Activated naive CD4-positive, alpha-beta T cell treated with anti-CD3 and anti-CD28 coated beads, Interleukin-2, amount 10 ng/mL, durations not matched to agents 7 days and 5 days (primary cell): Measurements from ENCODE around the gene CHRM5.
"Not testable (repeated sequence)": the region's sequence is repeated elsewhere in the genome, so short reads cannot be mapped to it uniquely, and the experiment has no call there.

Experiments used
- CTCF ChIA-PET: fragments of 350-600 bp; sonication (Branson Sonifier 250); formaldehyde crosslinking; loops from one replicate; lab custom pipeline; 2021; ENCODE audit warnings: antibody characterized with exemption; lab: Charles Lee
- DNase-seq: peaks from one replicate; pipeline ENCODE4 v3.0.0-alpha.2; 2020
- H3K27ac Mint-ChIP-seq: one replicate; pipeline ENCODE4 v1.8.0; 2021; ENCODE audit warnings: mild to moderate bottlenecking, moderate library complexity, mixed read lengths
- H3K27me3 Mint-ChIP-seq: one replicate; pipeline ENCODE4 v1.8.0; 2021; ENCODE audit warnings: mild to moderate bottlenecking, mixed read lengths
- H3K36me3 Mint-ChIP-seq: one replicate; pipeline ENCODE4 v1.8.0; 2021; ENCODE audit warnings: mixed read lengths
- H3K4me1 Mint-ChIP-seq: one replicate; pipeline ENCODE4 v1.8.0; 2021; ENCODE audit warnings: mixed read lengths
- H3K4me3 Mint-ChIP-seq: one replicate; pipeline ENCODE4 v1.8.0; 2021; ENCODE audit warnings: mild to moderate bottlenecking, moderate library complexity, mixed read lengths
- H3K9me3 Mint-ChIP-seq: one replicate; pipeline ENCODE4 v1.8.0; 2021; ENCODE audit warnings: mixed read lengths

CHRM5 gene

GRCh38 chr15:34010921-34011320 lies 42.6 kb downstream of the CHRM5 start:
- H3K9me3 Mint-ChIP-seq: no peaks in the 10 kb centered on the region
- H3K27me3 Mint-ChIP-seq: no peaks in the 10 kb centered on the region
- CTCF ChIA-PET: interaction anchor here (0.6 kb wide), 1 partner anchor 1297 kb away, joined by 3 read pairs; no protein-coding TSS in a partner anchor
- H3K4me1 Mint-ChIP-seq: no peaks in the 10 kb centered on the region
- no peaks in the 10 kb centered on the region for H3K36me3 Mint-ChIP-seq
- no peak overlapping the region for H3K27ac Mint-ChIP-seq
- H3K4me3 Mint-ChIP-seq: no peak overlapping the region
- DNase-seq: no peak

DNA sequence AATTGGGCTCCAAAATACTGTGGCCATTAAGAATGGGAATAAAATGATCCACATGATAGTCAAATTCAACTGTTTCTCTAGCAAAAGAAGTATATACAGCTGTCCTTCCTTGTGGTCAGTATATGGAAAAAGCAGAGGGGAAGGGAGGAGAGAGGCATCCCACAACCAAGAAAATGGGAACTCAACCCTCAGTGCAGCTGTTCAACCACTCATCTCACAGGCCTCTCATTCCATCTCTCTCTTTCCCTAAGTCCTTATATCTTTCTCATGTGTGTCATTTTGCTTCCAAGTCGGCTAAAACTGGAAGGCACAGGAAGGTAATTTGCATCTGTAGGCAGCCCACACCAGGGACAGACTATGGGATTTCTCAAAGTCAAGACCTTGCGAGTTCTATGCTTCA lies 43.2 kb downstream of the CHRM5 start:
- H3K4me1 Mint-ChIP-seq: no peaks in the 10 kb centered on the region
- DNase-seq: no peak
- CTCF ChIA-PET: interaction anchor here (0.6 kb wide), 1 partner anchor 1297 kb away, joined by 3 read pairs; no protein-coding TSS in a partner anchor
- H3K27ac Mint-ChIP-seq: no peak overlapping the region
- H3K4me3 Mint-ChIP-seq: no peak overlapping the region
- no peaks in the 10 kb centered on the region for H3K27me3 Mint-ChIP-seq
- H3K36me3 Mint-ChIP-seq: no peaks in the 10 kb centered on the region
- no peaks in the 10 kb centered on the region for H3K9me3 Mint-ChIP-seq

DNA sequence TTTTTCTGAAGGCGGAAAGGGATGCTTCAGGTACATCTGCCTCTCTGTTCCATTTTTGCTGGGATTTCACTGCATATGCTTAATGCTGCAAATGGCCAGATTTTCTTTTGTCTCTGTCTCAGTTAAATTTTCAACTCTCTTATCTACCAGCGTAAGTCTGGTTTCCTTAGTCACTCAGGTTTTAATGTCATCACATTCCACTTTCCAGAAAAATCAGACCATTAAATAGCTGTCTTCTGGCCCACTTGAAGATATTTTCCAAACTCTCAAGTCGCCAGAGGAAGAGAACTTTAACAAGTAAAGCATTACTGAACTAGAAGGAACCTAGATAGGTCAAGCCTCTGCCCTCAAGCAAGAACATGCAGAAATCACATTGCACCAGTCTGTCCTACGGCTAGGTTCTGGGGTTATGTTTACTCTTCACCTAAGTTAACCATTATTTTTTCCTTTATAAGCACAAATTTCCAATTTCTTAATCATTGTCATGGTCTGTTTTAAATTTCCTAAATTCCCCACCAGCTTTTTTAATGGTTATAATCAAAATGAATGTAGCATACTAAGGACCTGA lies 44.2 kb downstream of the CHRM5 start:
- Mint-ChIP-seq H3K36me3 (no peaks in the 10 kb centered on the region), H3K27me3 (no peaks in the 10 kb centered on the region), H3K4me1 (peaks cover 3% of the 10 kb centered on the region), H3K9me3 (no peaks in the 10 kb centered on the region), H3K4me3 (no peak overlapping the region), H3K27ac (no peak overlapping the region)
- no peak for DNase-seq
- CTCF ChIA-PET: no interaction called here

- peaks cover 3% of the 10 kb centered on the region for H3K9me3 Mint-ChIP-seq
- H3K27ac Mint-ChIP-seq: no peak overlapping the region
- CTCF ChIA-PET: no interaction called here
- no peak overlapping the region for H3K4me3 Mint-ChIP-seq
- peaks cover 12% of the 10 kb centered on the region for H3K4me1 Mint-ChIP-seq
- H3K27me3 Mint-ChIP-seq: no peaks in the 10 kb centered on the region
- peaks cover 6% of the 10 kb centered on the region for H3K36me3 Mint-ChIP-seq
- DNase-seq: no peak
Measured at GRCh38 chr15:34013746-34014145, 45.4 kb downstream of the CHRM5 start.

DNA sequence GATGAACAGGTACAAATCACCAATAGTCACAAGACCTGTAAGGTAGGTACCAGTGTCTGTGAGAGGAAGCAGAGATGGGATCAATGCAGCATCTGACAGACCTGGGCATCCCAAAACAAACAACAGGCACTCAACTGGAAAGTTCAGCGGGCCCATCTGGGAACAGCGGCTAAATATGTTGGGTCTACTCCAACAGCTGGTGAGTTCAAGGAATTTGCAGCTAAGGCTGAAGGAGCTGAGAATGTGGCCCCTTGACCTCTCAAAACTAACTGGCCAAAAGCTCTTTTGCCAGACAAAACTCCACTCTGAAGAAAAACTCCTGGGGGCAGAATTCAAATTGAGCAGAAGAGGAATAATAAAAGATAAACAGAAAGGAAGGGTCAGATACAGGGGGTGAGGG lies 46.3 kb downstream of the CHRM5 start:
- peaks cover 6% of the 10 kb centered on the region for H3K36me3 Mint-ChIP-seq
- DNase-seq: no peak
- CTCF ChIA-PET: no interaction called here
- no peaks in the 10 kb centered on the region for H3K27me3 Mint-ChIP-seq
- no peak overlapping the region for H3K4me3 Mint-ChIP-seq
- no peak overlapping the region for H3K27ac Mint-ChIP-seq
- peaks cover 17% of the 10 kb centered on the region for H3K4me1 Mint-ChIP-seq
- peaks cover 3% of the 10 kb centered on the region for H3K9me3 Mint-ChIP-seq

DNA sequence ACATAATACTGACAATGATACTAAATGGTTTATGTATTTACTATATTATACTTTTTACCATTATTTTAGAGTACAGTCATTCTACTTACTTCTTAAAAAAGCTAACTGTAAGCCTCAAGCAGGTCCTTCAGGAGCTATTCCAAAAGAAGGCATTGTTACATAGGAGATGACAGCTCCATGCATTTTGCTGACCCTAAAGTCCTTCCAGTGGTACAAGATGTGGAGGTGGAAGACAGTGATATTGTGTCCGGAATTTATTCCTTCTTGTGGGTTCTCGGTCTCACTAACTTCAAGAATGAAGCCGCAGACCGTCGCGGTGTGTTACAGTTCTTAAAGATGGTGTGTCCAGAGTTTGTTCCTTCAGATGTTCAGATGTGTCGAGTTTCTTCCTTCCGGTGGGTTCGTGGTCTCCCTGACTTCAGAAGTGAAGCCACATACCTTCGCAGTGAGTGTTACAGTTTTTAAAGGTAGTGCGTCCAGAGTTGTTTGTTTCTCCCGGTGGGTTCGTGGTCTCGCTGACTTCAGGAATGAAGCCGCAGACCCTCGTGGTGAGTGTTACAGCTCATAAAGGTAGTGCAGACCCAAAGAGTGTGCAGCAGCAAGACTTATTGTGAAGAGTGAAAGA lies 49.8 kb downstream of the CHRM5 start:
- peak overlapping the region; percentile 39 for H3K27ac Mint-ChIP-seq
- H3K27me3 Mint-ChIP-seq: no peaks in the 10 kb centered on the region
- H3K36me3 Mint-ChIP-seq: peaks cover 15% of the 10 kb centered on the region
- H3K4me3 Mint-ChIP-seq: peak overlapping the region; percentile 50
- H3K9me3 Mint-ChIP-seq: peaks cover 3% of the 10 kb centered on the region
- DNase-seq: peak; percentile 75
- CTCF ChIA-PET: interaction anchor here (0.8 kb wide), 1 partner anchor 15 kb away, joined by 3 read pairs; no protein-coding TSS in a partner anchor
- peaks cover 20% of the 10 kb centered on the region for H3K4me1 Mint-ChIP-seq

GRCh38 chr15:34018738-34019137 lies 50.4 kb downstream of the CHRM5 start:
- H3K27me3 Mint-ChIP-seq, DNase-seq, H3K9me3 Mint-ChIP-seq: not testable (repeated sequence)
- peak overlapping the region; percentile 50 for H3K4me3 Mint-ChIP-seq
- peaks cover 17% of the 10 kb centered on the region for H3K36me3 Mint-ChIP-seq
- H3K4me1 Mint-ChIP-seq: peaks cover 20% of the 10 kb centered on the region
- CTCF ChIA-PET: interaction anchor here (0.8 kb wide), 1 partner anchor 15 kb away, joined by 3 read pairs; no protein-coding TSS in a partner anchor
- H3K27ac Mint-ChIP-seq: peak overlapping the region; percentile 39

DNA sequence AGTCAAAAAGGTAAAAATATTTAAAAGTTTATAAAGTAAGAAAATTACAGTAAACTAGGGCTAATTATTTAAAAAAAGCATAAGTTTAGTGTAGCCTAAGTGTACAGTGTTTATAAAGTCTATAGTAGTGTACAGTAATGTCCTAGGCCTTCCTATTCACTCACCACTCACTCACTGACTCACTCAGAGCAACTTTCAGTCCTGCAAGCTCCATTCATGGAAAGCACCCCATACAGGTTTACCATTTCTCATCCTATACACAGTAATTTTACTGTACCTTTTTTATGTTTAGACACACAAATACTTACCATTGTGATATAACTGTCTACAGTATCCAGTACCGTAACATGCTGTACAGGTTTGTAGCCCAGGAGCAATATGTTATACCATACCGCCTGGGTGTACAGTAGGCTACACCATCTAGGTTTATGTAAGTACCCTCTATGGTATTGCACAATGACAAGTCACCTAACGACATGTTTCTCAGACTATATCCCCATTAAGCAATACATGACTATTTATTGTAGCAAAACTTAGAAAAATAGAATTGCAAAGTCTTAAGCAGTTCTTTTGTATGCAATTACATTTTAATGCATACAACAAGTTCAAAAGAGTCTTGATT lies 51.2 kb downstream of the CHRM5 start:
- H3K9me3 Mint-ChIP-seq: peaks cover 3% of the 10 kb centered on the region
- H3K27ac Mint-ChIP-seq: no peak overlapping the region
- H3K27me3 Mint-ChIP-seq: no peaks in the 10 kb centered on the region
- H3K36me3 Mint-ChIP-seq: peaks cover 17% of the 10 kb centered on the region
- H3K4me1 Mint-ChIP-seq: peaks cover 20% of the 10 kb centered on the region
- CTCF ChIA-PET: no interaction called here
- H3K4me3 Mint-ChIP-seq: no peak overlapping the region
- DNase-seq: no peak

- no peak overlapping the region for H3K27ac Mint-ChIP-seq
- peaks cover 6% of the 10 kb centered on the region for H3K4me1 Mint-ChIP-seq
- no peak for DNase-seq
- peaks cover 10% of the 10 kb centered on the region for H3K36me3 Mint-ChIP-seq
- H3K9me3 Mint-ChIP-seq: peaks cover 5% of the 10 kb centered on the region
- no peaks in the 10 kb centered on the region for H3K27me3 Mint-ChIP-seq
- CTCF ChIA-PET: no interaction called here
- H3K4me3 Mint-ChIP-seq: no peak overlapping the region
Measured at GRCh38 chr15:34023907-34024306, 55.6 kb downstream of the CHRM5 start.

GRCh38 chr15:34025252-34025651 lies 57.0 kb downstream of the CHRM5 start:
- H3K9me3 Mint-ChIP-seq: peaks cover 5% of the 10 kb centered on the region
- peaks cover 10% of the 10 kb centered on the region for H3K36me3 Mint-ChIP-seq
- no peaks in the 10 kb centered on the region for H3K4me1 Mint-ChIP-seq
- DNase-seq: no peak
- no peaks in the 10 kb centered on the region for H3K27me3 Mint-ChIP-seq
- no peak overlapping the region for H3K27ac Mint-ChIP-seq
- H3K4me3 Mint-ChIP-seq: no peak overlapping the region
- CTCF ChIA-PET: no interaction called here

GRCh38 chr15:34027606-34028005 lies 59.3 kb downstream of the CHRM5 start:
- no peaks in the 10 kb centered on the region for H3K4me1 Mint-ChIP-seq
- no peak for DNase-seq
- no peak overlapping the region for H3K4me3 Mint-ChIP-seq
- no peaks in the 10 kb centered on the region for H3K27me3 Mint-ChIP-seq
- no peak overlapping the region for H3K27ac Mint-ChIP-seq
- CTCF ChIA-PET: no interaction called here
- H3K36me3 Mint-ChIP-seq: peaks cover 3% of the 10 kb centered on the region
- H3K9me3 Mint-ChIP-seq: peaks cover 5% of the 10 kb centered on the region

DNA sequence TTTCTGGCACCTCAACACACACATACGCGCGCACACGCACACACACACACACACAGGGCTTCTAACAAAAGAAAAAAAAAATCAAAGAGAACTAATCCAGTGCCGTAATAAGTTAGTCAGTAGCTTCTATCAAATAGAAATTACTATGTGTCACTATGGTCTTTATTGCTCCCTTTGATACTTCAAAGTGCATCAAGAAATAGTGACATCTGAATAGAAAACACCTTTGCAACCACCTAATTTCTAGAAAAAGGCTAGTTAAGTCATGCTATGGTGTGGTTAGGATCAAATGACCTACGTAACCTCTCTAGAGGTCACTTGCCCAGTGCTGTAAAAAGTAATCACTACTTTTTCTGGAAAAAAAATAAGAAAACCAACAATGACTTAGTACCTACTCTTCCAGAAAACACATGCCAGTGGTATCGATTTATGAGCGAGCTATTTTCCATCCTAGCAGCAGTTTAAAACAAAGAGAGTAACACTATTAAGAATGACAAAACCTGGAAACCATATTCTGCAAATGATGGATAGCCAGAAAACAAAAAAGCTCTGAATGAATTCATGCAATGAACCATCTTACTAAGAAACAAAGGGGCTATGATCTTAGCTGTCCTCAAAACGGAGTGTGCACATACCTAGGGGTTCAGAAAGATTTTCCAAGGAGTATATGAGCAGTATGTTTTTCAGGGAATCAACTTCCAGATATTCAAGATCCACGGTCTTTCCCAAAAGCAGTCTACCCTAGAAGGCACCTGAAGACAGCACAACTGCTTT lies 63.9 kb downstream of the CHRM5 start:
- Mint-ChIP-seq H3K9me3 (peaks cover 5% of the 10 kb centered on the region), H3K4me3 (no peak overlapping the region), H3K27me3 (no peaks in the 10 kb centered on the region), H3K27ac (no peak overlapping the region), H3K4me1 (peaks cover 2% of the 10 kb centered on the region), H3K36me3 (no peaks in the 10 kb centered on the region)
- CTCF ChIA-PET: no interaction called here
- no peak for DNase-seq

GRCh38 chr15:34038023-34038870 lies 70.0 kb downstream of the CHRM5 start:
- peak overlapping the region; percentile 87 for H3K27ac Mint-ChIP-seq
- peak overlapping the region; percentile 87 for H3K4me3 Mint-ChIP-seq
- H3K36me3 Mint-ChIP-seq: no peaks in the 10 kb centered on the region
- H3K27me3 Mint-ChIP-seq: no peaks in the 10 kb centered on the region
- no peaks in the 10 kb centered on the region for H3K9me3 Mint-ChIP-seq
- CTCF ChIA-PET: interaction anchor here (1.3 kb wide), 1 partner anchor 22 kb away, joined by 3 read pairs; no protein-coding TSS in a partner anchor
- DNase-seq: peak; percentile 73
- peaks cover 21% of the 10 kb centered on the region for H3K4me1 Mint-ChIP-seq
